ENCODE data around the gene KCNQ2. TPM values are rescaled to one million over a fixed set of nuclear protein-coding genes. Genes with fewer than 3 reads are reported as not detected.

The KCNQ2 gene
- total and polyA plus RNA-seq, 3 donors from 2014 or later, result 36.2 to 60.9 (median 49.2) TPM

- WGBS, 2 donors, result 89 to 92% methylated on average over 8 to 12 of the region's 12 CpGs
- Histone ChIP-seq H3K4me1 (no peaks in the 10 kb centered on the region), H3K27ac (no peak overlapping the region), H3K9me3 (no peaks in the 10 kb centered on the region), H3K27me3 (no peaks in the 10 kb centered on the region), H3K36me3 (ENCODE audit: low read depth, missing control alignments) (no peaks in the 10 kb centered on the region), H3K4me3 (no peak overlapping the region)
- DNase-seq, result no peak
- intact Hi-C loops (cut with DNase I; ENCODE audit: low total_unique reads), result no loop called here
- TF ChIP-seq CTCF (IDR thresholded peaks at IDR 0.05) (no peak), POLR2A (IDR thresholded peaks at IDR 0.05) (no peak)
Measured at GRCh38 chr20:63468421-63468820, 4.0 kb downstream of the KCNQ2 start.

GRCh38 chr20:63467294-63468083 is 5.0 kb downstream of the KCNQ2 start:
- Histone ChIP-seq H3K36me3 (ENCODE audit: low read depth, missing control alignments) (no peaks in the 10 kb centered on the region), H3K4me1 (no peaks in the 10 kb centered on the region), H3K4me3 (no peak overlapping the region), H3K27ac (no peak overlapping the region), H3K9me3 (no peaks in the 10 kb centered on the region), H3K27me3 (no peaks in the 10 kb centered on the region)
- intact Hi-C loops (cut with DNase I; ENCODE audit: low total_unique reads), result no loop called here
- 80 to 81% methylated on average over 19 of the region's 19 CpGs for WGBS, 2 donors
- DNase-seq, result no peak
- TF ChIP-seq CTCF (IDR thresholded peaks at IDR 0.05), result no peak
- no peak for TF ChIP-seq POLR2A (IDR thresholded peaks at IDR 0.05)

- Histone ChIP-seq H3K27ac (no peak overlapping the region), H3K9me3 (no peaks in the 10 kb centered on the region), H3K36me3 (ENCODE audit: low read depth, missing control alignments) (no peaks in the 10 kb centered on the region), H3K4me1 (no peaks in the 10 kb centered on the region), H3K4me3 (no peak overlapping the region), H3K27me3 (no peaks in the 10 kb centered on the region)
- TF ChIP-seq POLR2A (IDR thresholded peaks at IDR 0.05), result no peak
- no peak for TF ChIP-seq CTCF (IDR thresholded peaks at IDR 0.05)
- intact Hi-C loops (cut with DNase I; ENCODE audit: low total_unique reads), result no loop called here
- WGBS, 2 donors, result 84 to 88% methylated on average over 17 of the region's 17 CpGs
- DNase-seq, result no peak
Measured at GRCh38 chr20:63466861-63467260, 5.6 kb downstream of the KCNQ2 start.

GRCh38 chr20:63466250-63466825 is 6.1 kb downstream of the KCNQ2 start:
- H3K27ac ChIP-seq, result no peak overlapping the region
- DNase-seq, result no peak
- no peaks in the 10 kb centered on the region for H3K9me3 ChIP-seq
- 79 to 84% methylated on average over 43 to 55 of the region's 55 CpGs for WGBS, 2 donors
- H3K4me1 ChIP-seq, result no peaks in the 10 kb centered on the region
- no peaks in the 10 kb centered on the region for H3K36me3 ChIP-seq (ENCODE audit: low read depth, missing control alignments)
- no peak overlapping the region for H3K4me3 ChIP-seq
- no peaks in the 10 kb centered on the region for H3K27me3 ChIP-seq
- TF ChIP-seq POLR2A (IDR thresholded peaks at IDR 0.05), result no peak
- no peak for TF ChIP-seq CTCF (IDR thresholded peaks at IDR 0.05)
- intact Hi-C loops (cut with DNase I; ENCODE audit: low total_unique reads), result no loop called here

Measured in testis (tissue), 3 donors.